IMR-90 (cell line): Measurements from ENCODE around the gene RLIM. TPM values are rescaled to one million over a fixed set of nuclear protein-coding genes. Genes with fewer than 3 reads are reported as not detected.

Experiments
- ATAC-seq: fragments of 200-7000 bp; cut with Tn5 transposase; 2 replicates; pipeline ENCODE4 v1.9.1; 2020; ENCODE audit warnings: low read depth, mild to moderate bottlenecking, moderate library complexity
- BruUV-seq: library from RNA; stranded (reverse); fragments of 400-500 nt; replicated peaks from 2 replicates; lab custom pipeline; 2021; lab: Mats Ljungman, UMichigan
- CTCF ChIA-PET: fragments of 300-600 bp; formaldehyde crosslinking; extraction: SDS; loops from one replicate; lab custom pipeline; 2021; ENCODE audit warnings: antibody characterized with exemption; lab: Yijun Ruan, JAX
- POLR2A ChIA-PET: fragments of 300-600 bp; sonication (Branson Sonifier 250); formaldehyde crosslinking; loops from one replicate; lab custom pipeline; 2022; ENCODE audit warnings: antibody characterized with exemption; ENCODE audit not compliant: unreplicated experiment; lab: Charles Lee
- DNase-seq: peaks from one replicate; pipeline ENCODE4 v3.0.0; 2013
- H2AFZ ChIP-seq: replicated peaks from 2 replicates; pipeline ENCODE3; 2013; ENCODE audit warnings: low read length, mild to moderate bottlenecking; ENCODE audit not compliant: poor library complexity
- H2AK5ac ChIP-seq: 2 replicates; pipeline ENCODE4 v1.6.1; 2013; ENCODE audit warnings: low read depth, low read length, inconsistent platforms
- H2AK9ac ChIP-seq: replicated peaks from 2 replicates; pipeline ENCODE3; 2013; ENCODE audit warnings: mild to moderate bottlenecking, low read depth, low read length, moderate library complexity; ENCODE audit not compliant: poor library complexity
- H2BK120ac ChIP-seq: 2 replicates; pipeline ENCODE4 v1.6.1; 2013; ENCODE audit warnings: low read depth, low read length, inconsistent platforms
- H2BK15ac ChIP-seq: 3 replicates; pipeline ENCODE4 v1.6.1; 2013; ENCODE audit warnings: low read depth, low read length, inconsistent platforms
- H2BK20ac ChIP-seq: 2 replicates; pipeline ENCODE4 v1.6.1; 2013; ENCODE audit warnings: low read depth, mild to moderate bottlenecking, inconsistent platforms, low read length, moderate library complexity
- H2BK5ac ChIP-seq: 2 replicates; pipeline ENCODE4 v1.6.1; 2013; ENCODE audit warnings: mild to moderate bottlenecking, low read depth, low read length, inconsistent platforms; ENCODE audit not compliant: poor library complexity, severe bottlenecking
- H3K14ac ChIP-seq: replicated peaks from 2 replicates; pipeline ENCODE4 v1.6.1; 2013; ENCODE audit warnings: low read depth, low read length, inconsistent platforms
- H3K18ac ChIP-seq: 2 replicates; pipeline ENCODE4 v1.6.1; 2013; ENCODE audit warnings: low read depth, low read length, control low read depth
- H3K23ac ChIP-seq: 2 replicates; pipeline ENCODE4 v1.6.1; 2013; ENCODE audit warnings: low read depth, low read length, inconsistent platforms
- H3K27ac ChIP-seq: 2 replicates; pipeline ENCODE4 v1.5.1; 2013; ENCODE audit warnings: mild to moderate bottlenecking, control low read depth, low read length; ENCODE audit not compliant: insufficient read depth
- H3K27me3 ChIP-seq: 2 replicates; pipeline ENCODE4 v1.6.1; 2013; ENCODE audit warnings: low read length; ENCODE audit not compliant: control insufficient read depth, insufficient read depth
- H3K36me3 ChIP-seq: 2 replicates; pipeline ENCODE4 v1.6.1; 2013; ENCODE audit warnings: low read length, mixed read lengths; ENCODE audit not compliant: control insufficient read depth, insufficient read depth
- H3K4ac ChIP-seq: 2 replicates; pipeline ENCODE4 v1.6.1; 2013; ENCODE audit warnings: low read depth, low read length, inconsistent platforms
- H3K4me1 ChIP-seq: 2 replicates; pipeline ENCODE4 v1.6.1; 2013; ENCODE audit warnings: low read length, mixed read lengths; ENCODE audit not compliant: control insufficient read depth, insufficient read depth
- H3K4me2 ChIP-seq: 2 replicates; pipeline ENCODE4 v1.6.1; 2013; ENCODE audit warnings: low read depth, mild to moderate bottlenecking, control low read depth, low read length, moderate library complexity
- H3K4me3 ChIP-seq: 2 replicates; pipeline ENCODE4 v1.5.1; 2013; ENCODE audit warnings: low read depth, mild to moderate bottlenecking, control low read depth, low read length, moderate library complexity; ENCODE audit not compliant: insufficient read depth
- H3K56ac ChIP-seq: 2 replicates; pipeline ENCODE4 v1.6.1; 2013; ENCODE audit warnings: low read length, inconsistent platforms; ENCODE audit not compliant: insufficient read depth; ENCODE audit errors: extremely low read depth
- H3K79me1 ChIP-seq, 2 experiments: 2 replicates each; pipeline ENCODE4 v1.6.1; 2013; ENCODE audit warnings: low read length in 2 of 2, inconsistent platforms in 1 of 2, low read depth in 1 of 2
- H3K9ac ChIP-seq: 2 replicates; pipeline ENCODE4 v1.6.1; 2013; ENCODE audit warnings: low read depth, low read length, control low read depth
- H3K9me1 ChIP-seq: 2 replicates; pipeline ENCODE4 v1.6.1; 2013; ENCODE audit warnings: low read length, inconsistent platforms; ENCODE audit not compliant: insufficient read depth
- H3K9me3 ChIP-seq: 2 replicates; pipeline ENCODE4 v1.6.1; 2013; ENCODE audit warnings: low read length; ENCODE audit not compliant: control insufficient read depth, insufficient read depth
- H4K20me1 ChIP-seq: 2 replicates; pipeline ENCODE4 v1.6.1; 2013; ENCODE audit warnings: low read length, inconsistent platforms; ENCODE audit not compliant: insufficient read depth
- H4K5ac ChIP-seq: 2 replicates; pipeline ENCODE4 v1.6.1; 2013; ENCODE audit warnings: mild to moderate bottlenecking, low read depth, low read length, control low read depth
- H4K8ac ChIP-seq, 2 experiments: 2 replicates each; pipeline ENCODE4 v1.6.1; 2013; ENCODE audit warnings: low read depth in 2 of 2, low read length in 2 of 2, control low read depth in 1 of 2, inconsistent platforms in 1 of 2
- H4K91ac ChIP-seq: 2 replicates; pipeline ENCODE4 v1.6.1; 2013; ENCODE audit warnings: low read depth, low read length, inconsistent platforms; ENCODE audit not compliant: insufficient read depth
- BHLHE40 ChIP-seq: fragments of 150-350 bp; IDR thresholded peaks from 2 replicates; pipeline ENCODE4 v1.6.1; 2016; ENCODE audit warnings: mild to moderate bottlenecking, low read depth, low read length
- CEBPB ChIP-seq: IDR thresholded peaks from 2 replicates; pipeline ENCODE4 v1.6.1; 2012; ENCODE audit warnings: low read depth, low read length, improper control_type of control experiment
- CHD1 ChIP-seq: IDR thresholded peaks from 2 replicates; pipeline ENCODE4 v1.6.1; 2012; ENCODE audit warnings: low read depth, low read length, improper control_type of control experiment
- FOS ChIP-seq: fragments of 150-350 bp; IDR thresholded peaks from 2 replicates; pipeline ENCODE4 v1.6.1; 2016; ENCODE audit warnings: low read depth, low read length
- MAFK ChIP-seq: IDR thresholded peaks from 2 replicates; pipeline ENCODE4 v1.6.1; 2012; ENCODE audit warnings: low read depth, low read length, improper control_type of control experiment
- MAZ ChIP-seq: IDR thresholded peaks from 2 replicates; pipeline ENCODE4 v1.6.1; 2012; ENCODE audit warnings: low read depth, mild to moderate bottlenecking, low read length, improper control_type of control experiment, moderate library complexity, borderline replicate concordance
- MXI1 ChIP-seq: IDR thresholded peaks from 2 replicates; pipeline ENCODE4 v1.6.1; 2012; ENCODE audit warnings: low read depth, mild to moderate bottlenecking, low read length, moderate library complexity, borderline replicate concordance
- NFE2L2 ChIP-seq: fragments of 150-350 bp; IDR thresholded peaks from 2 replicates; pipeline ENCODE4 v1.6.1; 2016; ENCODE audit warnings: low read depth, mild to moderate bottlenecking, low read length
- POLR2A ChIP-seq: IDR thresholded peaks from 2 replicates; pipeline ENCODE4 v1.6.1; 2012; ENCODE audit warnings: mild to moderate bottlenecking, low read depth, low read length
- RAD21 ChIP-seq: IDR thresholded peaks from 2 replicates; pipeline ENCODE4 v1.6.1; 2012; ENCODE audit warnings: low read length, improper control_type of control experiment
- RCOR1 ChIP-seq: IDR thresholded peaks from 2 replicates; pipeline ENCODE4 v1.6.1; 2012; ENCODE audit warnings: mild to moderate bottlenecking, low read length, improper control_type of control experiment; ENCODE audit not compliant: insufficient replicate concordance
- RFX5 ChIP-seq: IDR thresholded peaks from 2 replicates; pipeline ENCODE4 v1.8.0; 2012; ENCODE audit warnings: low read depth, mild to moderate bottlenecking, low read length, moderate library complexity
- SMC3 ChIP-seq: fragments of 150-350 bp; IDR thresholded peaks from 2 replicates; pipeline ENCODE4 v1.6.1; 2016; ENCODE audit warnings: low read depth, mild to moderate bottlenecking, antibody characterized with exemption, low read length, moderate library complexity
- WGBS, 2 experiments: methylation state at CpG; one replicate each; pipeline versions ENCODE4 v1.1.5 to v1.1.7; 2013; ENCODE audit warnings: missing lambda C conversion rate in 2 of 2; ENCODE audit not compliant: insufficient read length in 1 of 2; ENCODE audit errors: extremely low coverage in 2 of 2; 5-methylcytosine and 5-hydroxymethylcytosine counted together
- dilution Hi-C: fragments of 300-500 bp; cut with HindIII; formaldehyde crosslinking; loops from one replicate; pipeline ENCODE4 v1.14.3; 2018; ENCODE audit warnings: low sequenced_read_pairs; ENCODE audit not compliant: unreplicated experiment
- in situ Hi-C: fragments of 300-500 bp; cut with MboI; formaldehyde crosslinking; loops from 3 replicates; pipeline ENCODE4 v1.14.3; 2019; ENCODE audit warnings: low sequenced_read_pairs, inconsistent platforms, mixed read lengths
- intact Hi-C: fragments of 100-400 bp; cut with micrococcal nuclease; formaldehyde crosslinking; loops from 2 replicates; pipeline ENCODE4 v1.10.0; 2022
- polyA plus RNA-seq, 3 experiments: library from polyadenylated mRNA; depleted of rRNA; stranded (reverse); fragments of >200 nt; gene quantifications; 2 replicates each; pipeline ENCODE4 v1.2.3, GENCODE V29; 2012; ENCODE audit warnings: low replicate concordance in 1 of 3
- total RNA-seq: library from RNA; depleted of rRNA; stranded (reverse); fragments of >200 nt; gene quantifications from 2 replicates; pipeline ENCODE4 v1.2.3, GENCODE V29; 2012
- TF ChIP-seq, protein P1 (sequence below): conservative IDR thresholded peaks from 2 replicates; pipeline ENCODE4 v1.5.1; 2012; ENCODE audit warnings: mild to moderate bottlenecking, low read depth, low read length, improper control_type of control experiment
- TF ChIP-seq, protein P2 (sequence below): fragments of 150-350 bp; IDR thresholded peaks from 2 replicates; pipeline ENCODE4 v1.6.1; 2016; ENCODE audit warnings: low read depth, mild to moderate bottlenecking, low read length, moderate library complexity, borderline replicate concordance
- TF ChIP-seq, protein P3 (sequence below): fragments of 150-350 bp; IDR thresholded peaks from 2 replicates; pipeline ENCODE4 v1.6.1; 2017; ENCODE audit warnings: mild to moderate bottlenecking, antibody characterized with exemption, low read length, low read depth

Gene RLIM
- total and polyA plus RNA-seq, 2 of the 4 experiments (the other 2 are of a cell fraction): 9.4 to 77.4 TPM

DNA sequence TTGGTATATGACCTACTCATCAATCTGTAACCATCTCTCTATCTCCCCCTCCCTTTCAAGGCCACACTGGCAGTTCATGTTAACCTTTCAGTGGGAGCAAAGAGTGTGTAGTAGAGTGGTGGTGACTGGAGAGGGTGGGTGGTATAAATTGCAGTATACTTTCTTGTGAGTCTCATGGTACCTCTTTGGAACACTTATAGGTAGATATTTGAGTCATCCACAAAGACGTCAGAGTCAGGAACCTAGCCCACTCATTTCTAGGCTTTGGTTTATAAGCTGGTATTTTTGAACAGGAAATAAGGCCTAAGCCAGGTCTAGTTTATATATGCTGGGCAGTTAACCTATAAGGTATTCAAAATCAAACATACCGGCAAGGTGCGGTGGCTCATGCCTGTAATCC is 36.3 kb downstream of the RLIM start:
- H3K14ac ChIP-seq: no peak overlapping the region
- no peak overlapping the region for H3K9ac ChIP-seq
- no peak overlapping the region for H3K18ac ChIP-seq
- H2BK120ac ChIP-seq: no peak overlapping the region
- ATAC-seq (no peak), DNase-seq (no peak)
- TF ChIP-seq MAFK (no peak), MXI1 (no peak), RCOR1 (no peak), NFE2L2 (no peak), MAZ (no peak), FOS (no peak), RAD21 (no peak), RFX5 (no peak), SMC3 (no peak), CEBPB (no peak), POLR2A (no peak), BHLHE40 (no peak), CHD1 (no peak)
- TF ChIP-seq, protein P1, sequence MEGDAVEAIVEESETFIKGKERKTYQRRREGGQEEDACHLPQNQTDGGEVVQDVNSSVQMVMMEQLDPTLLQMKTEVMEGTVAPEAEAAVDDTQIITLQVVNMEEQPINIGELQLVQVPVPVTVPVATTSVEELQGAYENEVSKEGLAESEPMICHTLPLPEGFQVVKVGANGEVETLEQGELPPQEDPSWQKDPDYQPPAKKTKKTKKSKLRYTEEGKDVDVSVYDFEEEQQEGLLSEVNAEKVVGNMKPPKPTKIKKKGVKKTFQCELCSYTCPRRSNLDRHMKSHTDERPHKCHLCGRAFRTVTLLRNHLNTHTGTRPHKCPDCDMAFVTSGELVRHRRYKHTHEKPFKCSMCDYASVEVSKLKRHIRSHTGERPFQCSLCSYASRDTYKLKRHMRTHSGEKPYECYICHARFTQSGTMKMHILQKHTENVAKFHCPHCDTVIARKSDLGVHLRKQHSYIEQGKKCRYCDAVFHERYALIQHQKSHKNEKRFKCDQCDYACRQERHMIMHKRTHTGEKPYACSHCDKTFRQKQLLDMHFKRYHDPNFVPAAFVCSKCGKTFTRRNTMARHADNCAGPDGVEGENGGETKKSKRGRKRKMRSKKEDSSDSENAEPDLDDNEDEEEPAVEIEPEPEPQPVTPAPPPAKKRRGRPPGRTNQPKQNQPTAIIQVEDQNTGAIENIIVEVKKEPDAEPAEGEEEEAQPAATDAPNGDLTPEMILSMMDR: no peak
- TF ChIP-seq, protein P2, sequence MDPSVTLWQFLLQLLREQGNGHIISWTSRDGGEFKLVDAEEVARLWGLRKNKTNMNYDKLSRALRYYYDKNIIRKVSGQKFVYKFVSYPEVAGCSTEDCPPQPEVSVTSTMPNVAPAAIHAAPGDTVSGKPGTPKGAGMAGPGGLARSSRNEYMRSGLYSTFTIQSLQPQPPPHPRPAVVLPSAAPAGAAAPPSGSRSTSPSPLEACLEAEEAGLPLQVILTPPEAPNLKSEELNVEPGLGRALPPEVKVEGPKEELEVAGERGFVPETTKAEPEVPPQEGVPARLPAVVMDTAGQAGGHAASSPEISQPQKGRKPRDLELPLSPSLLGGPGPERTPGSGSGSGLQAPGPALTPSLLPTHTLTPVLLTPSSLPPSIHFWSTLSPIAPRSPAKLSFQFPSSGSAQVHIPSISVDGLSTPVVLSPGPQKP: no peak
- TF ChIP-seq, protein P3, sequence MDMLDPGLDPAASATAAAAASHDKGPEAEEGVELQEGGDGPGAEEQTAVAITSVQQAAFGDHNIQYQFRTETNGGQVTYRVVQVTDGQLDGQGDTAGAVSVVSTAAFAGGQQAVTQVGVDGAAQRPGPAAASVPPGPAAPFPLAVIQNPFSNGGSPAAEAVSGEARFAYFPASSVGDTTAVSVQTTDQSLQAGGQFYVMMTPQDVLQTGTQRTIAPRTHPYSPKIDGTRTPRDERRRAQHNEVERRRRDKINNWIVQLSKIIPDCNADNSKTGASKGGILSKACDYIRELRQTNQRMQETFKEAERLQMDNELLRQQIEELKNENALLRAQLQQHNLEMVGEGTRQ: no peak
- H3K23ac ChIP-seq: no peak overlapping the region
- H3K27ac ChIP-seq: no peak overlapping the region
- no peak overlapping the region for H4K8ac ChIP-seq
- H4K20me1 ChIP-seq: no peaks in the 10 kb centered on the region
- no peak overlapping the region for H2BK5ac ChIP-seq
- H3K79me1 ChIP-seq: no peaks in the 10 kb centered on the region
- POLR2A ChIA-PET: no interaction called here
- no CpG with 5 or more reads among the region's 3 CpGs for WGBS, 2 experiments
- 0 out of 2 replicates have a peak, but pooled peaks cover under 1% of the 10 kb centered on the region for H3K36me3 ChIP-seq
- no peak overlapping the region for H3K4me2 ChIP-seq
- no peaks in the 10 kb centered on the region for H3K27me3 ChIP-seq
- CTCF ChIA-PET: no interaction called here
- no peak overlapping the region for H2AK5ac ChIP-seq
- H3K4me3 ChIP-seq: no peak overlapping the region
- H2AK9ac ChIP-seq: no peak overlapping the region
- H4K91ac ChIP-seq: no peak overlapping the region
- no peak overlapping the region for H2BK15ac ChIP-seq
- H3K9me1 ChIP-seq: no peaks in the 10 kb centered on the region
- H3K4ac ChIP-seq: no peak overlapping the region
- H2AFZ ChIP-seq: no peak overlapping the region
- dilution Hi-C loops: no loop called here
- H4K5ac ChIP-seq: no peak overlapping the region
- in situ Hi-C loops: no loop called here
- BruUV-seq: no TSS peak
- H2BK20ac ChIP-seq: no peak overlapping the region
- no peaks in the 10 kb centered on the region for H3K9me3 ChIP-seq
- intact Hi-C loops: no loop called here
- no peaks in the 10 kb centered on the region for H3K4me1 ChIP-seq
- H3K56ac ChIP-seq: no peak overlapping the region
